Measurements from ENCODE around the gene HOXA6. TPM values are rescaled to one million over a fixed set of nuclear protein-coding genes. Genes with fewer than 3 reads are reported as not detected.

The HOXA6 gene
- total RNA-seq, 1 experiment from 2014 or later = not detected

- Histone ChIP-seq H3K56ac (ENCODE audit: insufficient read length, low read depth, low read length) (no peak overlapping the region), H3K9me3 (ENCODE audit: control insufficient read depth, low read depth, low read length) (no peaks in the 10 kb centered on the region), H3K27me3 (ENCODE audit: insufficient read depth, low read length) (peaks cover 97% of the 10 kb centered on the region), H3K23ac (ENCODE audit: insufficient read length, low read depth, low read length) (no peak overlapping the region), H4K20me1 (ENCODE audit: control insufficient read depth, insufficient read depth, insufficient read length) (no peaks in the 10 kb centered on the region), H3K79me1 (ENCODE audit: insufficient read depth, low read depth, low read length, poor library complexity, severe bottlenecking) (no peaks in the 10 kb centered on the region), H3K4me2 (ENCODE audit: insufficient read depth, insufficient read length, low read length) (no peak overlapping the region), H3K9ac (ENCODE audit: extremely low read depth, insufficient read length, low read length) (no peak overlapping the region), H2BK12ac (ENCODE audit: insufficient read length, low read depth, low read length) (no peak overlapping the region), H2BK20ac (ENCODE audit: low read depth, low read length, poor library complexity, severe bottlenecking) (no peak overlapping the region), H2BK15ac (ENCODE audit: low read depth, low read length) (no peak overlapping the region), H4K91ac (ENCODE audit: insufficient read length, low read depth, low read length) (no peak overlapping the region), H3K4me1 (ENCODE audit: insufficient read depth, low read length) (no peaks in the 10 kb centered on the region), H3K14ac (ENCODE audit: insufficient read depth, low read length) (no peak overlapping the region), H2BK120ac (ENCODE audit: low read depth, low read length, poor library complexity, severe bottlenecking) (no peak overlapping the region), H3K27ac (ENCODE audit: insufficient read length, low read depth, low read length) (no peak overlapping the region), H3K23me2 (ENCODE audit: insufficient read length, low read depth, low read length, poor library complexity, severe bottlenecking) (no peaks in the 10 kb centered on the region), H4K5ac (ENCODE audit: insufficient read length, low read depth, low read length) (no peak overlapping the region), H3T11ph (ENCODE audit: low read length) (no peak overlapping the region), H3K18ac (ENCODE audit: insufficient read length, low read depth, low read length) (no peak overlapping the region), H3K79me2 (ENCODE audit: insufficient read depth, low read length) (no peaks in the 10 kb centered on the region), H4K8ac (replicated peaks; ENCODE audit: insufficient read length, low read depth, low read length) (no peak overlapping the region), H3K4ac (ENCODE audit: low read depth, low read length) (no peak overlapping the region), H2BK5ac (ENCODE audit: insufficient read length, low read length) (no peak overlapping the region), H2AK5ac (ENCODE audit: insufficient read length, low read length) (no peak overlapping the region), H2AFZ (ENCODE audit: low read length) (no peak overlapping the region)
- peak; percentile 48 for DNase-seq
- Mint-ChIP-seq H3K4me1 (peaks cover 0 to 3% of the 10 kb centered on the region in 2 experiments; a peak in 2 of 4 replicates), H3K9me3 (peaks cover 4 to 17% of the 10 kb centered on the region in 2 experiments; a peak in 4 of 5 replicates), H3K27me3 (ENCODE audit: low read depth) (peaks cover 98% of the 10 kb centered on the region), H3K27ac (no peak overlapping the region), H3K36me3 (ENCODE audit: insufficient read depth in 1 of 3, low read depth in 3 of 3) (no peaks in the 10 kb centered on the region; a peak in 1 of 7 replicates), H3K4me3 (no peak overlapping the region)
- no CpG with 5 or more reads among the region's 58 CpGs for WGBS (ENCODE audit: extremely low coverage, insufficient read length, low lambda C conversion rate)
- no peak for TF ChIP-seq CTCF (conservative IDR thresholded peaks at IDR 0.05)
These were observed 25.4 kb upstream of the HOXA6 start for GRCh38 chr7:27172823-27173510.

Measured in H9 (cell line).